Right ventricle myocardium superior (tissue), 1 donor: Measurements from ENCODE around the gene SLC1A2. TPM values are rescaled to one million over a fixed set of nuclear protein-coding genes. Genes with fewer than 3 reads are reported as not detected.

Source experiments
- ATAC-seq: fragments of 200-7000 bp; cut with Tn5 transposase; one replicate; pipeline ENCODE4 v1.9.1; 2020; ENCODE audit warnings: mild to moderate bottlenecking; ENCODE audit not compliant: poor library complexity
- DNase-seq: peaks from one replicate; pipeline ENCODE4 v3.0.0-alpha.2; 2020
- intact Hi-C: fragments of 100-400 bp; cut with DNase I; formaldehyde crosslinking; loops from one replicate; pipeline ENCODE4 v1.11.2; 2022
- total RNA-seq: library from RNA; stranded (reverse); fragmentation: NEBNext Ultra II Directional; extraction: Animal tissue kit (Norgen Biotek cat#: 25700); gene quantifications from one replicate; pipeline ENCODE4 v1.2.1, GENCODE V29; 2021
- donor health status: DM: no; HTN: yes; CAD: no; lungs with severe emphysema.

SLC1A2 gene
- total RNA-seq, 1 donor from 2014 or later, result 2.0 TPM

GRCh38 chr11:35242412-35243242, 176.7 kb downstream of the SLC1A2 start:
- DNase-seq (no peak), ATAC-seq (no peak)
- intact Hi-C loops, result no loop called here

GRCh38 chr11:35241531-35241930, 177.8 kb downstream of the SLC1A2 start:
- DNase-seq (no peak), ATAC-seq (no peak)
- intact Hi-C loops, result no loop called here

GRCh38 chr11:35241083-35241482, 178.3 kb downstream of the SLC1A2 start:
- DNase-seq (no peak), ATAC-seq (no peak)
- intact Hi-C loops, result no loop called here

GRCh38 chr11:35239471-35240075, 179.8 kb downstream of the SLC1A2 start:
- intact Hi-C loops, result loop anchor here (5.0 to 10.0 kb wide), 3 partner anchors 145 to 307 kb away; no protein-coding TSS in a partner anchor
- ATAC-seq (no peak), DNase-seq (no peak)

GRCh38 chr11:35238882-35239281, 180.5 kb downstream of the SLC1A2 start:
- ATAC-seq (no peak), DNase-seq (no peak)
- intact Hi-C loops, result loop anchor here (5.0 to 10.0 kb wide), 3 partner anchors 146 to 307 kb away; no protein-coding TSS in a partner anchor

- DNase-seq, result no peak
- ATAC-seq, result peak; percentile 52
- intact Hi-C loops, result loop anchor here (5.0 to 10.0 kb wide), 3 partner anchors 147 to 306 kb away; no protein-coding TSS in a partner anchor
Observed at GRCh38 chr11:35237860-35238715, 181.3 kb downstream of the SLC1A2 start.

- ATAC-seq, result no peak
- intact Hi-C loops, result loop anchor here (5.0 to 10.0 kb wide), 3 partner anchors 147 to 305 kb away; no protein-coding TSS in a partner anchor
- no peak for DNase-seq
Observed at GRCh38 chr11:35237351-35237750, 182.0 kb downstream of the SLC1A2 start.

GRCh38 chr11:35236667-35237003, 182.7 kb downstream of the SLC1A2 start:
- DNase-seq, result no peak
- intact Hi-C loops, result loop anchor here (5.0 to 10.0 kb wide), 3 partner anchors 148 to 304 kb away; no protein-coding TSS in a partner anchor
- ATAC-seq, result no peak

GRCh38 chr11:35235936-35236666, 183.3 kb downstream of the SLC1A2 start:
- DNase-seq, result no peak
- no peak for ATAC-seq
- intact Hi-C loops, result loop anchor here (5.0 to 10.0 kb wide), 3 partner anchors 149 to 304 kb away; no protein-coding TSS in a partner anchor

GRCh38 chr11:35235498-35235897, 183.9 kb downstream of the SLC1A2 start:
- intact Hi-C loops, result loop anchor here (5.0 to 10.0 kb wide), 3 partner anchors 149 to 303 kb away; no protein-coding TSS in a partner anchor
- ATAC-seq, result no peak
- DNase-seq, result no peak

GRCh38 chr11:35235157-35235468, 184.2 kb downstream of the SLC1A2 start:
- no peak for DNase-seq
- intact Hi-C loops, result loop anchor here (5.0 to 10.0 kb wide), 3 partner anchors 150 to 303 kb away; no protein-coding TSS in a partner anchor
- no peak for ATAC-seq

GRCh38 chr11:35234460-35235156, 184.8 kb downstream of the SLC1A2 start:
- ATAC-seq, result no peak
- intact Hi-C loops, result loop anchor here (5.0 to 10.0 kb wide), 3 partner anchors 150 to 302 kb away; no protein-coding TSS in a partner anchor
- DNase-seq, result no peak

- intact Hi-C loops, result loop anchor here (10.0 kb wide), 1 partner anchor 151 kb away; no protein-coding TSS in a partner anchor
- ATAC-seq, result no peak
- no peak for DNase-seq
Observed at GRCh38 chr11:35233518-35233917, 185.8 kb downstream of the SLC1A2 start.

GRCh38 chr11:35232891-35233330, 186.4 kb downstream of the SLC1A2 start:
- intact Hi-C loops, result loop anchor here (10.0 kb wide), 1 partner anchor 152 kb away; no protein-coding TSS in a partner anchor
- ATAC-seq (no peak), DNase-seq (no peak)

- intact Hi-C loops, result loop anchor here (10.0 kb wide), 1 partner anchor 154 kb away; no protein-coding TSS in a partner anchor
- DNase-seq (no peak), ATAC-seq (no peak)
Observed at GRCh38 chr11:35231076-35231860, 188.1 kb downstream of the SLC1A2 start.

GRCh38 chr11:35230388-35230787, 189.0 kb downstream of the SLC1A2 start:
- intact Hi-C loops, result loop anchor here (10.0 kb wide), 1 partner anchor 154 kb away; no protein-coding TSS in a partner anchor
- no peak for DNase-seq

GRCh38 chr11:35228328-35228725, 191.0 kb downstream of the SLC1A2 start:
- DNase-seq (no peak), ATAC-seq (no peak)
- intact Hi-C loops, result no loop called here

More at GRCh38 chr11:35230388-35230787, 189.0 kb downstream of the SLC1A2 start:
- ATAC-seq, result no peak
